GM23338 (cell line): ENCODE measurements around the gene UBA1. TPM values are rescaled to one million over a fixed set of nuclear protein-coding genes. Genes with fewer than 3 reads are reported as not detected.

ENCODE experiments used
- ATAC-seq: fragments of 200-7000 bp; cut with Tn5 transposase; 3 replicates; pipeline ENCODE4 v1.9.1; 2020
- DNase-seq: peaks from one replicate; pipeline ENCODE4 v3.0.0-alpha.2; 2015; ENCODE audit warnings: low spot score
- H2AFZ ChIP-seq: fragments of 200-600 bp; sonication (generic); 2 replicates; pipeline ENCODE4 v1.8.0; 2016; ENCODE audit warnings: antibody characterized with exemption, mild to moderate bottlenecking, moderate library complexity
- H3F3A ChIP-seq: fragments of 200-600 bp; sonication (generic); replicated peaks from 2 replicates; pipeline ENCODE4 v1.8.0; 2017; ENCODE audit warnings: antibody characterized with exemption, mixed run types, low read depth
- H3K27ac ChIP-seq: fragments of 200-600 bp; sonication (generic); 2 replicates; pipeline ENCODE4 v1.6.1; 2016; ENCODE audit warnings: low read depth
- H3K27me3 ChIP-seq: fragments of 200-600 bp; sonication (generic); 2 replicates; pipeline ENCODE4 v1.8.0; 2016; ENCODE audit warnings: mild to moderate bottlenecking, mixed run types, moderate library complexity; ENCODE audit not compliant: insufficient read depth
- H3K36me3 ChIP-seq: fragments of 200-600 bp; sonication (generic); 2 replicates; pipeline ENCODE4 v1.8.0; 2016; ENCODE audit warnings: mild to moderate bottlenecking; ENCODE audit not compliant: insufficient read depth
- H3K4me1 ChIP-seq: fragments of 200-600 bp; sonication (generic); 2 replicates; pipeline ENCODE4 v1.8.0; 2016; ENCODE audit warnings: mild to moderate bottlenecking, moderate library complexity; ENCODE audit not compliant: insufficient read depth
- H3K4me2 ChIP-seq: fragments of 200-600 bp; sonication (generic); 2 replicates; pipeline ENCODE4 v1.7.1; 2017; ENCODE audit warnings: mixed run types
- H3K4me3 ChIP-seq: fragments of 200-600 bp; sonication (generic); 2 replicates; pipeline ENCODE4 v1.6.1; 2016; ENCODE audit warnings: mixed run types
- H3K79me2 ChIP-seq: fragments of 200-600 bp; sonication (generic); replicated peaks from 2 replicates; pipeline ENCODE4 v1.8.0; 2017; ENCODE audit warnings: mild to moderate bottlenecking; ENCODE audit not compliant: insufficient read depth
- H3K9me2 ChIP-seq: fragments of 200-600 bp; sonication (generic); 2 replicates; pipeline ENCODE4 v1.8.0; 2017; ENCODE audit not compliant: insufficient read depth
- H4K20me1 ChIP-seq: fragments of 200-600 bp; sonication (generic); replicated peaks from 2 replicates; pipeline ENCODE4 v1.8.0; 2017; ENCODE audit warnings: mild to moderate bottlenecking; ENCODE audit not compliant: insufficient read depth
- H3K27ac Mint-ChIP-seq: 2 replicates; pipeline ENCODE4 v1.8.0; 2020; ENCODE audit warnings: inconsistent platforms, mild to moderate bottlenecking, moderate library complexity, mixed read lengths
- H3K27me3 Mint-ChIP-seq: 3 replicates; pipeline ENCODE4 v1.8.0; 2022; ENCODE audit warnings: low read depth, mild to moderate bottlenecking, moderate library complexity, mixed read lengths, inconsistent platforms; ENCODE audit not compliant: insufficient read depth, poor library complexity
- H3K36me3 Mint-ChIP-seq: 3 replicates; pipeline ENCODE4 v1.8.0; 2021; ENCODE audit warnings: low read depth, mild to moderate bottlenecking, inconsistent platforms, moderate library complexity, mixed read lengths
- H3K4me1 Mint-ChIP-seq: 3 replicates; pipeline ENCODE4 v1.8.0; 2020; ENCODE audit warnings: mild to moderate bottlenecking, inconsistent platforms, mixed read lengths
- H3K4me3 Mint-ChIP-seq: 3 replicates; pipeline ENCODE4 v1.8.0; 2021; ENCODE audit warnings: moderate library complexity, mild to moderate bottlenecking, inconsistent platforms, mixed read lengths
- H3K9me3 Mint-ChIP-seq: 3 replicates; pipeline ENCODE4 v1.8.0; 2020; ENCODE audit warnings: moderate library complexity, mild to moderate bottlenecking, inconsistent platforms, mixed read lengths
- EZH2 ChIP-seq: fragments of 200-600 bp; sonication (generic); IDR thresholded peaks from one replicate; pipeline ENCODE4 v1.8.0; 2017; ENCODE audit warnings: antibody characterized with exemption, mild to moderate bottlenecking, low read depth; ENCODE audit not compliant: unreplicated experiment
- JUNB ChIP-seq: IDR thresholded peaks from one replicate; pipeline ENCODE4 v1.6.1; 2016; ENCODE audit warnings: antibody characterized with exemption; ENCODE audit not compliant: unreplicated experiment
- NANOG ChIP-seq: IDR thresholded peaks from 2 replicates; pipeline ENCODE4 v1.6.1; 2016; ENCODE audit warnings: antibody characterized with exemption, borderline replicate concordance
- POLR2AphosphoS5 ChIP-seq: IDR thresholded peaks from 2 replicates; pipeline ENCODE4 v1.6.1; 2016; ENCODE audit warnings: antibody characterized with exemption, low read depth
- ZNF114 ChIP-seq: fragments of 250-450 bp; sonication (Bioruptor Pico); IDR thresholded peaks from 2 replicates; pipeline ENCODE4 v1.5.0; 2020; ENCODE audit warnings: mild to moderate bottlenecking, moderate library complexity
- polyA plus RNA-seq: library from polyadenylated mRNA; unstranded; fragments of >200 nt; fragmentation: Nextera tagmentation; extraction: Ambion mirVana; gene quantifications from 2 replicates; pipeline ENCODE4 v1.2.1, GENCODE V29; 2016
- total RNA-seq: library from RNA; depleted of rRNA; stranded (reverse); fragments of >200 nt; shearing (Covaris generic); gene quantifications from 2 replicates; pipeline ENCODE4 v1.2.3, GENCODE V29; 2014
- TF ChIP-seq, protein P1 (sequence below), 2 experiments: fragments of 200-600 bp in 1 of 2; sonication (generic) in 1 of 2; conservative IDR thresholded peaks; 2 replicates each; pipeline versions ENCODE4 v1.5.1 to v1.6.1; 2016 to 2017; ENCODE audit warnings: antibody characterized with exemption in 2 of 2, low read depth in 2 of 2, mild to moderate bottlenecking in 2 of 2, moderate library complexity in 1 of 2
- TF ChIP-seq, protein P2 (sequence below): IDR thresholded peaks from one replicate; pipeline ENCODE4 v1.6.1; 2018; ENCODE audit warnings: antibody characterized with exemption; ENCODE audit not compliant: unreplicated experiment
- TF ChIP-seq, protein P3 (sequence below): fragments of 250-450 bp; sonication (Bioruptor Pico); IDR thresholded peaks from 2 replicates; pipeline ENCODE4 v1.5.0; 2020; ENCODE audit warnings: mild to moderate bottlenecking, moderate library complexity

The UBA1 gene
- total and polyA plus RNA-seq, 2 experiments from 2014 or later, result 104 to 377 TPM

DNA sequence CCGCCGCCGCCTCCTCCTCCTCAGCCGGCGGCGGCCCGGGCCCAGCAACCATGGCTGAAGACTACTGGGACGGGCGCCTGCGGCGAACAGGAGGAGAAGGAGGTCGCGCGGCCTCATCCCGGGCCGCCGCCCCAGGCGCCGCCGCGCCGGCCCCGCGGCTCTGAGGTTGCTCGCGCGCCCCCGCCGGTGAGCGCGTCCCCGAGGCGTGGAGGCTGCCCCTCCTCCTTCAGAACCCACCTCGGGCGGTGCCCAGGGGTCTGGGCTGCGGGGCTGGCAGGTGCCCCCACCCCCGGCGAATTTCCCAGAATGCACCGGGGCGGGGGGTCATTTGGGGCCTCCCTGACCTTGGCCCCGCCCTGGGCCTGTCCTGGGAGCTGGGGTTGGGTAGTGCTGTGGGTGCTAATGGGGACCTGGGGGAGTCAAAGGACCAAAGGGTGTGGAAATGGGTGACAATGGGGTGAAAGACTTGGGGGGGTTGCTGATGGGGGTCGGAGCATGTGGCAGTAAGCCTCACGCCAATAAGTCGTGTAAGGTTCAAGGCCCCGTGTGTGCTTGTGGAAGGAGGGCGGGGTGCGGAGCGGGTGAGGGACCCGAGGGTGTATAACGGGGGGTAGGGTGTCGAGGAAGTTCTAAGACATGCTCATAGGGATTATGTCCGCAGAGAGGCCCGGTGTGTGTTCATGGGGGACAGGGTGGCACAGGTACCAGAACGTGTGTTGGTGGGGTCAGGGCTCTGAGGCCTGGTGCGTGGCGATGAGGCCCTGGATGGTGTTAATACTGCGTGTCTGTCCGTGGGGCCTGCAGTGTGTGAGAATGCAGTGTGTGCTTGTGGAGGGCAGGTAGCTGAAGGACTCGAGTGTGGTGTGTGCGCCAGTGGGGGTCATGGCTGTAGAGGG, 25.5 kb downstream of the UBA1 start (continued):
- TF ChIP-seq, protein P1, sequence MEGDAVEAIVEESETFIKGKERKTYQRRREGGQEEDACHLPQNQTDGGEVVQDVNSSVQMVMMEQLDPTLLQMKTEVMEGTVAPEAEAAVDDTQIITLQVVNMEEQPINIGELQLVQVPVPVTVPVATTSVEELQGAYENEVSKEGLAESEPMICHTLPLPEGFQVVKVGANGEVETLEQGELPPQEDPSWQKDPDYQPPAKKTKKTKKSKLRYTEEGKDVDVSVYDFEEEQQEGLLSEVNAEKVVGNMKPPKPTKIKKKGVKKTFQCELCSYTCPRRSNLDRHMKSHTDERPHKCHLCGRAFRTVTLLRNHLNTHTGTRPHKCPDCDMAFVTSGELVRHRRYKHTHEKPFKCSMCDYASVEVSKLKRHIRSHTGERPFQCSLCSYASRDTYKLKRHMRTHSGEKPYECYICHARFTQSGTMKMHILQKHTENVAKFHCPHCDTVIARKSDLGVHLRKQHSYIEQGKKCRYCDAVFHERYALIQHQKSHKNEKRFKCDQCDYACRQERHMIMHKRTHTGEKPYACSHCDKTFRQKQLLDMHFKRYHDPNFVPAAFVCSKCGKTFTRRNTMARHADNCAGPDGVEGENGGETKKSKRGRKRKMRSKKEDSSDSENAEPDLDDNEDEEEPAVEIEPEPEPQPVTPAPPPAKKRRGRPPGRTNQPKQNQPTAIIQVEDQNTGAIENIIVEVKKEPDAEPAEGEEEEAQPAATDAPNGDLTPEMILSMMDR (conservative IDR thresholded peaks at IDR 0.05; ENCODE audit: low read depth in 2 of 2), result no peak
- TF ChIP-seq EZH2, result no peak
- no peak for TF ChIP-seq POLR2AphosphoS5
- TF ChIP-seq, protein P2, sequence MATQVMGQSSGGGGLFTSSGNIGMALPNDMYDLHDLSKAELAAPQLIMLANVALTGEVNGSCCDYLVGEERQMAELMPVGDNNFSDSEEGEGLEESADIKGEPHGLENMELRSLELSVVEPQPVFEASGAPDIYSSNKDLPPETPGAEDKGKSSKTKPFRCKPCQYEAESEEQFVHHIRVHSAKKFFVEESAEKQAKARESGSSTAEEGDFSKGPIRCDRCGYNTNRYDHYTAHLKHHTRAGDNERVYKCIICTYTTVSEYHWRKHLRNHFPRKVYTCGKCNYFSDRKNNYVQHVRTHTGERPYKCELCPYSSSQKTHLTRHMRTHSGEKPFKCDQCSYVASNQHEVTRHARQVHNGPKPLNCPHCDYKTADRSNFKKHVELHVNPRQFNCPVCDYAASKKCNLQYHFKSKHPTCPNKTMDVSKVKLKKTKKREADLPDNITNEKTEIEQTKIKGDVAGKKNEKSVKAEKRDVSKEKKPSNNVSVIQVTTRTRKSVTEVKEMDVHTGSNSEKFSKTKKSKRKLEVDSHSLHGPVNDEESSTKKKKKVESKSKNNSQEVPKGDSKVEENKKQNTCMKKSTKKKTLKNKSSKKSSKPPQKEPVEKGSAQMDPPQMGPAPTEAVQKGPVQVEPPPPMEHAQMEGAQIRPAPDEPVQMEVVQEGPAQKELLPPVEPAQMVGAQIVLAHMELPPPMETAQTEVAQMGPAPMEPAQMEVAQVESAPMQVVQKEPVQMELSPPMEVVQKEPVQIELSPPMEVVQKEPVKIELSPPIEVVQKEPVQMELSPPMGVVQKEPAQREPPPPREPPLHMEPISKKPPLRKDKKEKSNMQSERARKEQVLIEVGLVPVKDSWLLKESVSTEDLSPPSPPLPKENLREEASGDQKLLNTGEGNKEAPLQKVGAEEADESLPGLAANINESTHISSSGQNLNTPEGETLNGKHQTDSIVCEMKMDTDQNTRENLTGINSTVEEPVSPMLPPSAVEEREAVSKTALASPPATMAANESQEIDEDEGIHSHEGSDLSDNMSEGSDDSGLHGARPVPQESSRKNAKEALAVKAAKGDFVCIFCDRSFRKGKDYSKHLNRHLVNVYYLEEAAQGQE, result no peak
- TF ChIP-seq JUNB, result no peak

DNA sequence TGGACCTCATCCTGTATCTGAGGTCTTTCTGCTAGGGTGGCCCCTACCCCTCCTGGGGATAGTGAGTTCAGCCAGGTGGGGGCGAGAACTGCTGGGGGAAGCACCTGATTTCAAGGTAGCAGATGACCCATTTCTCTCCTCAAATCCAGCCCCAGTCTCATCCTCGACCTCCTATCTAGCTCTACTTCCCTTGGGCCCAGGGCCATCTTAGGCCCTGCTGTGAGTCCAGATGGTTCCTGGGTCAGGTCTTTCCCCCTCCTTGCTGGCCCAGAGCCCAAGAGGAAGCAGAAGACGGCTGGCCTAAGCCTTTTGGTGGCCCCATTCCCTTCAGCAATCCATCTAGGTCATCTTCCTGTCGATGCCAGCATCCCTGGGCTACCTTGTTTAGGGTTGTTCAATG, 28.1 kb downstream of the UBA1 start:
- ATAC-seq (no peak), DNase-seq (no peak)
- no peak overlapping the region for H3K27ac Mint-ChIP-seq
- no peaks in the 10 kb centered on the region for H3K27me3 ChIP-seq
- H3K27ac ChIP-seq, result no peak overlapping the region
- no peak overlapping the region; the same call in 2 of the 3 replicates for H3K4me3 Mint-ChIP-seq
- H3K4me1 Mint-ChIP-seq, result peaks cover 22% of the 10 kb centered on the region
- peaks cover 14% of the 10 kb centered on the region for H3K27me3 Mint-ChIP-seq
- no peaks in the 10 kb centered on the region for H3K4me1 ChIP-seq
- H3K4me2 ChIP-seq, result no peak overlapping the region
- peaks cover 3% of the 10 kb centered on the region; the same call in 1 of the 2 replicates for H3F3A ChIP-seq
- H4K20me1 ChIP-seq, result no peaks in the 10 kb centered on the region
- H3K9me2 ChIP-seq, result no peaks in the 10 kb centered on the region
- no peak overlapping the region for H3K4me3 ChIP-seq
- peaks cover 6% of the 10 kb centered on the region for H3K36me3 ChIP-seq
- H3K9me3 Mint-ChIP-seq, result no peaks in the 10 kb centered on the region
- H2AFZ ChIP-seq, result no peak overlapping the region
- peaks cover 50% of the 10 kb centered on the region for H3K36me3 Mint-ChIP-seq
- peaks cover 37% of the 10 kb centered on the region for H3K79me2 ChIP-seq
- TF ChIP-seq JUNB, result no peak
- TF ChIP-seq POLR2AphosphoS5, result no peak
- TF ChIP-seq, protein P2, result no peak
- TF ChIP-seq ZNF114 (CRISPR knock-in tag), result no peak
- TF ChIP-seq, protein P3, sequence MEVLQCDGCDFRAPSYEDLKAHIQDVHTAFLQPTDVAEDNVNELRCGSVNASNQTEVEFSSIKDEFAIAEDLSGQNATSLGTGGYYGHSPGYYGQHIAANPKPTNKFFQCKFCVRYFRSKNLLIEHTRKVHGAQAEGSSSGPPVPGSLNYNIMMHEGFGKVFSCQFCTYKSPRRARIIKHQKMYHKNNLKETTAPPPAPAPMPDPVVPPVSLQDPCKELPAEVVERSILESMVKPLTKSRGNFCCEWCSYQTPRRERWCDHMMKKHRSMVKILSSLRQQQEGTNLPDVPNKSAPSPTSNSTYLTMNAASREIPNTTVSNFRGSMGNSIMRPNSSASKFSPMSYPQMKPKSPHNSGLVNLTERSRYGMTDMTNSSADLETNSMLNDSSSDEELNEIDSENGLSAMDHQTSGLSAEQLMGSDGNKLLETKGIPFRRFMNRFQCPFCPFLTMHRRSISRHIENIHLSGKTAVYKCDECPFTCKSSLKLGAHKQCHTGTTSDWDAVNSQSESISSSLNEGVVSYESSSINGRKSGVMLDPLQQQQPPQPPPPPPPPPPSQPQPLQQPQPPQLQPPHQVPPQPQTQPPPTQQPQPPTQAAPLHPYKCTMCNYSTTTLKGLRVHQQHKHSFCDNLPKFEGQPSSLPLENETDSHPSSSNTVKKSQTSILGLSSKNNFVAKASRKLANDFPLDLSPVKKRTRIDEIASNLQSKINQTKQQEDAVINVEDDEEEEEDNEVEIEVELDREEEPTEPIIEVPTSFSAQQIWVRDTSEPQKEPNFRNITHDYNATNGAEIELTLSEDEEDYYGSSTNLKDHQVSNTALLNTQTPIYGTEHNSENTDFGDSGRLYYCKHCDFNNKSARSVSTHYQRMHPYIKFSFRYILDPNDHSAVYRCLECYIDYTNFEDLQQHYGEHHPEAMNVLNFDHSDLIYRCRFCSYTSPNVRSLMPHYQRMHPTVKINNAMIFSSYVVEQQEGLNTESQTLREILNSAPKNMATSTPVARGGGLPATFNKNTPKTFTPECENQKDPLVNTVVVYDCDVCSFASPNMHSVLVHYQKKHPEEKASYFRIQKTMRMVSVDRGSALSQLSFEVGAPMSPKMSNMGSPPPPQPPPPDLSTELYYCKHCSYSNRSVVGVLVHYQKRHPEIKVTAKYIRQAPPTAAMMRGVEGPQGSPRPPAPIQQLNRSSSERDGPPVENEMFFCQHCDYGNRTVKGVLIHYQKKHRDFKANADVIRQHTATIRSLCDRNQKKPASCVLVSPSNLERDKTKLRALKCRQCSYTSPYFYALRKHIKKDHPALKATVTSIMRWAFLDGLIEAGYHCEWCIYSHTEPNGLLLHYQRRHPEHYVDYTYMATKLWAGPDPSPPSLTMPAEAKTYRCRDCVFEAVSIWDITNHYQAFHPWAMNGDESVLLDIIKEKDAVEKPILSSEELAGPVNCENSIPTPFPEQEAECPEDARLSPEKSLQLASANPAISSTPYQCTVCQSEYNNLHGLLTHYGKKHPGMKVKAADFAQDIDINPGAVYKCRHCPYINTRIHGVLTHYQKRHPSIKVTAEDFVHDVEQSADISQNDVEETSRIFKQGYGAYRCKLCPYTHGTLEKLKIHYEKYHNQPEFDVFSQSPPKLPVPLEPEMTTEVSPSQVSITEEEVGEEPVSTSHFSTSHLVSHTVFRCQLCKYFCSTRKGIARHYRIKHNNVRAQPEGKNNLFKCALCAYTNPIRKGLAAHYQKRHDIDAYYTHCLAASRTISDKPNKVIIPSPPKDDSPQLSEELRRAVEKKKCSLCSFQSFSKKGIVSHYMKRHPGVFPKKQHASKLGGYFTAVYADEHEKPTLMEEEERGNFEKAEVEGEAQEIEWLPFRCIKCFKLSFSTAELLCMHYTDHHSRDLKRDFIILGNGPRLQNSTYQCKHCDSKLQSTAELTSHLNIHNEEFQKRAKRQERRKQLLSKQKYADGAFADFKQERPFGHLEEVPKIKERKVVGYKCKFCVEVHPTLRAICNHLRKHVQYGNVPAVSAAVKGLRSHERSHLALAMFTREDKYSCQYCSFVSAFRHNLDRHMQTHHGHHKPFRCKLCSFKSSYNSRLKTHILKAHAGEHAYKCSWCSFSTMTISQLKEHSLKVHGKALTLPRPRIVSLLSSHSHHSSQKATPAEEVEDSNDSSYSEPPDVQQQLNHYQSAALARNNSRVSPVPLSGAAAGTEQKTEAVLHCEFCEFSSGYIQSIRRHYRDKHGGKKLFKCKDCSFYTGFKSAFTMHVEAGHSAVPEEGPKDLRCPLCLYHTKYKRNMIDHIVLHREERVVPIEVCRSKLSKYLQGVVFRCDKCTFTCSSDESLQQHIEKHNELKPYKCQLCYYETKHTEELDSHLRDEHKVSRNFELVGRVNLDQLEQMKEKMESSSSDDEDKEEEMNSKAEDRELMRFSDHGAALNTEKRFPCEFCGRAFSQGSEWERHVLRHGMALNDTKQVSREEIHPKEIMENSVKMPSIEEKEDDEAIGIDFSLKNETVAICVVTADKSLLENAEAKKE (CRISPR knock-in tag), result no peak
- no peak for TF ChIP-seq NANOG
